ENCODE measurements around the gene THOC5. TPM values are rescaled to one million over a fixed set of nuclear protein-coding genes. Genes with fewer than 3 reads are reported as not detected.

Gene THOC5
- total and polyA plus RNA-seq, 2 of the 4 experiments (the other 2 are of a cell fraction): 68.4 to 73.7 TPM

DNA sequence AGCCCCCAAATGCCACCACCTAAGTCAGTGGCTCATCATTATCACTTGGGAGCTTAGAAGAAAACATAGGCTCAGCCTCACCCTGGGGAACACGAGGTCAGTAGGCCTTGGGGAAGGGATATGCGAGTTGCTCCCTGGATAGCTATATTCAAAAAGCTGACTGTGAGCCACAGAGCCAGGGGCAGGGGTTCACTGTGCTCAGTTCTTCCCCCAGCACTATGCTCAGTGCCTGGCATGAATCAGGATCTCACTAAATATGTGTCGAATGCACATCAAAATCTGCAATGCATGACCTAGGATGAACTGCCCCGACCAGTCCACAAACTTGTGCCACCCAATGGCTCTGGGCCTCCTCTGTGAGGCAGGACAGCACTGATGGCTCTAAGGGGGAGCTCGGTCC lies 35.1 kb downstream of the THOC5 start:
- Histone ChIP-seq H3K56ac (ENCODE audit: extremely low read depth, insufficient read depth, low read length) (no peak overlapping the region), H3K27ac (ENCODE audit: insufficient read depth, low read length) (no peak overlapping the region), H3K27me3 (ENCODE audit: control insufficient read depth, insufficient read depth, low read length) (no peaks in the 10 kb centered on the region), H3K18ac (ENCODE audit: low read depth, low read length) (no peak overlapping the region), H2AK9ac (replicated peaks; ENCODE audit: low read depth, low read length, poor library complexity) (no peak overlapping the region), H2BK20ac (ENCODE audit: low read depth, low read length) (no peak overlapping the region), H2BK120ac (ENCODE audit: low read depth, low read length) (no peak overlapping the region), H3K9me1 (ENCODE audit: insufficient read depth, low read length) (0 out of 2 replicates have a peak, but pooled peaks cover 3% of the 10 kb centered on the region), H2AFZ (replicated peaks; ENCODE audit: low read length, poor library complexity) (no peak overlapping the region), H3K23ac (ENCODE audit: low read depth, low read length) (no peak overlapping the region), H3K4me1 (ENCODE audit: control insufficient read depth, insufficient read depth, low read length) (0 out of 2 replicates have a peak, but pooled peaks cover 4% of the 10 kb centered on the region), H4K20me1 (ENCODE audit: insufficient read depth, low read length) (0 out of 2 replicates have a peak, but pooled peaks cover 3% of the 10 kb centered on the region), H3K79me1 (ENCODE audit: low read depth in 1 of 2, low read length in 2 of 2) (peaks cover 0 to 5% of the 10 kb centered on the region in 2 experiments; a peak in 1 of 4 replicates), H2BK15ac (ENCODE audit: low read depth, low read length) (no peak overlapping the region), H3K9ac (ENCODE audit: low read depth, low read length) (no peak overlapping the region), H4K8ac (ENCODE audit: low read depth in 2 of 2, low read length in 2 of 2) (no peak overlapping the region), H3K4me2 (ENCODE audit: low read depth, low read length) (no peak overlapping the region), H3K36me3 (ENCODE audit: control insufficient read depth, insufficient read depth, low read length) (peaks cover 62% of the 10 kb centered on the region), H3K14ac (replicated peaks; ENCODE audit: low read depth, low read length) (no peak overlapping the region), H3K4me3 (ENCODE audit: insufficient read depth, low read depth, low read length) (no peak overlapping the region), H2AK5ac (ENCODE audit: low read depth, low read length) (no peak overlapping the region), H3K9me3 (ENCODE audit: control insufficient read depth, insufficient read depth, low read length) (no peaks in the 10 kb centered on the region), H2BK5ac (ENCODE audit: low read depth, low read length, poor library complexity, severe bottlenecking) (no peak overlapping the region), H4K5ac (ENCODE audit: low read depth, low read length) (no peak overlapping the region), H3K4ac (ENCODE audit: low read depth, low read length) (no peak overlapping the region), H4K91ac (ENCODE audit: insufficient read depth, low read depth, low read length) (no peak overlapping the region)
- CTCF ChIA-PET: no interaction called here
- TF ChIP-seq, protein P1, sequence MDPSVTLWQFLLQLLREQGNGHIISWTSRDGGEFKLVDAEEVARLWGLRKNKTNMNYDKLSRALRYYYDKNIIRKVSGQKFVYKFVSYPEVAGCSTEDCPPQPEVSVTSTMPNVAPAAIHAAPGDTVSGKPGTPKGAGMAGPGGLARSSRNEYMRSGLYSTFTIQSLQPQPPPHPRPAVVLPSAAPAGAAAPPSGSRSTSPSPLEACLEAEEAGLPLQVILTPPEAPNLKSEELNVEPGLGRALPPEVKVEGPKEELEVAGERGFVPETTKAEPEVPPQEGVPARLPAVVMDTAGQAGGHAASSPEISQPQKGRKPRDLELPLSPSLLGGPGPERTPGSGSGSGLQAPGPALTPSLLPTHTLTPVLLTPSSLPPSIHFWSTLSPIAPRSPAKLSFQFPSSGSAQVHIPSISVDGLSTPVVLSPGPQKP (IDR thresholded peaks at IDR 0.05; ENCODE audit: borderline replicate concordance, low read depth, low read length): no peak
- no peak for TF ChIP-seq BHLHE40 (IDR thresholded peaks at IDR 0.05; ENCODE audit: low read depth, low read length)
- no peak for TF ChIP-seq RFX5 (IDR thresholded peaks at IDR 0.05; ENCODE audit: low read depth, low read length)
- dilution Hi-C loops (cut with HindIII; ENCODE audit: low sequenced_read_pairs, unreplicated experiment) (no loop called here), intact Hi-C loops (cut with micrococcal nuclease) (no loop called here), in situ Hi-C loops (cut with MboI; ENCODE audit: low sequenced_read_pairs) (no loop called here)
- BruUV-seq (replicated peaks): no TSS peak
- ATAC-seq (ENCODE audit: low read depth) (no peak), DNase-seq (no peak)
- WGBS, 2 experiments (ENCODE audit: extremely low coverage in 2 of 2, insufficient read length in 1 of 2): 94% methylated on average over 2 of the region's 5 CpGs; no CpG with 5 or more reads in 1 of the 2 experiments
- POLR2A ChIA-PET (ENCODE audit: unreplicated experiment): no interaction called here
